ENCODE measurements around the gene IGHMBP2. TPM values are rescaled to one million over a fixed set of nuclear protein-coding genes. Genes with fewer than 3 reads are reported as not detected.

Gene IGHMBP2
- total and polyA plus RNA-seq, 2 experiments from 2014 or later: 12.4 to 13.5 TPM

GRCh38 chr11:68863553-68864265, 40.0 kb upstream of the IGHMBP2 start:
- no peaks in the 10 kb centered on the region for H3K36me3 ChIP-seq (replicated peaks; ENCODE audit: insufficient read depth, low read depth)
- H4K20me1 ChIP-seq (ENCODE audit: insufficient read depth, poor library complexity, severe bottlenecking): no peaks in the 10 kb centered on the region
- no peaks in the 10 kb centered on the region for H3K27me3 ChIP-seq
- no peaks in the 10 kb centered on the region for H3K9me2 ChIP-seq (replicated peaks; ENCODE audit: insufficient read depth)
- no peaks in the 10 kb centered on the region for H3K79me2 ChIP-seq
- no peak for DNase-seq (ENCODE audit: low spot score)
- H3K27ac ChIP-seq: no peak overlapping the region
- no peak overlapping the region for H3K4me3 ChIP-seq
- H3K4me1 ChIP-seq (ENCODE audit: insufficient read depth): no peaks in the 10 kb centered on the region
- TF ChIP-seq CTCF (IDR thresholded peaks at IDR 0.05; ENCODE audit: poor library complexity): no peak
- TF ChIP-seq EZH2phosphoT487 (IDR thresholded peaks at IDR 0.05; ENCODE audit: low read depth, severe bottlenecking, unreplicated experiment): no peak
- no peak for TF ChIP-seq EZH2 (IDR thresholded peaks at IDR 0.05; ENCODE audit: borderline replicate concordance)
- H3K4me2 ChIP-seq: no peak overlapping the region
- no peaks in the 10 kb centered on the region for H3K9me3 ChIP-seq (ENCODE audit: low read depth)
- 92% methylated on average over 3 of the region's 3 CpGs for WGBS (ENCODE audit: low lambda C conversion rate, missing lambda C conversion rate)
- no peak overlapping the region for H2AFZ ChIP-seq

GRCh38 chr11:68865241-68865640, 38.5 kb upstream of the IGHMBP2 start:
- H3K9me2 ChIP-seq (replicated peaks; ENCODE audit: insufficient read depth): no peaks in the 10 kb centered on the region
- H3K79me2 ChIP-seq: no peaks in the 10 kb centered on the region
- no peak for DNase-seq (ENCODE audit: low spot score)
- no peak for TF ChIP-seq EZH2phosphoT487 (IDR thresholded peaks at IDR 0.05; ENCODE audit: low read depth, severe bottlenecking, unreplicated experiment)
- no peak for TF ChIP-seq EZH2 (IDR thresholded peaks at IDR 0.05; ENCODE audit: borderline replicate concordance)
- TF ChIP-seq CTCF (IDR thresholded peaks at IDR 0.05; ENCODE audit: poor library complexity): no peak
- H3K36me3 ChIP-seq (replicated peaks; ENCODE audit: insufficient read depth, low read depth): no peaks in the 10 kb centered on the region
- WGBS (ENCODE audit: low lambda C conversion rate, missing lambda C conversion rate): 93% methylated on average over 11 of the region's 11 CpGs
- no peak overlapping the region for H3K27ac ChIP-seq
- no peaks in the 10 kb centered on the region for H3K4me1 ChIP-seq (ENCODE audit: insufficient read depth)
- H3K9me3 ChIP-seq (ENCODE audit: low read depth): no peaks in the 10 kb centered on the region
- no peak overlapping the region for H3K4me3 ChIP-seq
- no peaks in the 10 kb centered on the region for H4K20me1 ChIP-seq (ENCODE audit: insufficient read depth, poor library complexity, severe bottlenecking)
- no peak overlapping the region for H3K4me2 ChIP-seq
- H3K27me3 ChIP-seq: no peaks in the 10 kb centered on the region
- no peak overlapping the region for H2AFZ ChIP-seq

GRCh38 chr11:68867066-68867465, 36.6 kb upstream of the IGHMBP2 start:
- Histone ChIP-seq H3K9me3 (ENCODE audit: low read depth) (no peaks in the 10 kb centered on the region), H3K4me1 (ENCODE audit: insufficient read depth) (peaks cover 4% of the 10 kb centered on the region), H3K9me2 (replicated peaks; ENCODE audit: insufficient read depth) (no peaks in the 10 kb centered on the region), H3K27ac (no peak overlapping the region), H3K79me2 (no peaks in the 10 kb centered on the region), H3K36me3 (replicated peaks; ENCODE audit: insufficient read depth, low read depth) (no peaks in the 10 kb centered on the region), H3K4me2 (no peak overlapping the region), H3K27me3 (no peaks in the 10 kb centered on the region), H4K20me1 (ENCODE audit: insufficient read depth, poor library complexity, severe bottlenecking) (no peaks in the 10 kb centered on the region), H2AFZ (no peak overlapping the region), H3K4me3 (no peak overlapping the region)
- no peak for DNase-seq (ENCODE audit: low spot score)
- 83% methylated on average over 6 of the region's 6 CpGs for WGBS (ENCODE audit: low lambda C conversion rate, missing lambda C conversion rate)
- no peak for TF ChIP-seq EZH2phosphoT487 (IDR thresholded peaks at IDR 0.05; ENCODE audit: low read depth, severe bottlenecking, unreplicated experiment)
- TF ChIP-seq CTCF (IDR thresholded peaks at IDR 0.05; ENCODE audit: poor library complexity): no peak
- no peak for TF ChIP-seq EZH2 (IDR thresholded peaks at IDR 0.05; ENCODE audit: borderline replicate concordance)
